Keratinocyte (primary cell): Measurements from ENCODE around the gene KSR2. TPM values are rescaled to one million over a fixed set of nuclear protein-coding genes. Genes with fewer than 3 reads are reported as not detected.

Experiments used
- DNase-seq: peaks from one replicate; pipeline ENCODE4 v3.0.0-alpha.2; 2011; ENCODE audit warnings: low read depth, missing footprints, low spot score
- FAIRE-seq: peaks from 2 replicates; lab custom pipeline; 2011; peaks lifted over from hg19 to GRCh38; lab: Jason Lieb, UNC
- H2AFZ ChIP-seq: 2 replicates; pipeline ENCODE4 v1.6.0; 2012; ENCODE audit warnings: low read length, control low read depth, inconsistent platforms; ENCODE audit not compliant: control insufficient read depth
- H3K27ac ChIP-seq: 2 replicates; pipeline ENCODE4 v1.5.1; 2011; ENCODE audit warnings: low read length; ENCODE audit not compliant: control insufficient read depth, insufficient read depth
- H3K27me3 ChIP-seq: 3 replicates; pipeline ENCODE4 v1.6.0; 2011; ENCODE audit warnings: low read length; ENCODE audit not compliant: control insufficient read depth, insufficient read depth; ENCODE audit errors: extremely low read depth
- H3K36me3 ChIP-seq, 2 experiments: 2 replicates in 1 of 2; 3 replicates in 1 of 2; pipeline ENCODE4 v1.5.1; 2011; ENCODE audit warnings: low read length in 2 of 2, mild to moderate bottlenecking in 1 of 2; ENCODE audit not compliant: control insufficient read depth in 2 of 2, insufficient read depth in 2 of 2; ENCODE audit errors: extremely low read depth in 1 of 2
- H3K4me1 ChIP-seq: 3 replicates; pipeline ENCODE4 v1.5.1; 2011; ENCODE audit warnings: low read length; ENCODE audit not compliant: control insufficient read depth, insufficient read depth; ENCODE audit errors: extremely low read depth
- H3K4me2 ChIP-seq: 3 replicates; pipeline ENCODE4 v1.6.0; 2011; ENCODE audit warnings: low read depth, low read length; ENCODE audit not compliant: control insufficient read depth, insufficient read depth; ENCODE audit errors: extremely low read depth
- H3K4me3 ChIP-seq, 3 experiments: fragments of 200-600 bp in 1 of 3; sonication (generic) in 1 of 3; 2 replicates in 2 of 3; 3 replicates in 1 of 3; pipeline ENCODE4 v1.5.1; 2011 to 2016; ENCODE audit warnings: low read length in 3 of 3, mild to moderate bottlenecking in 3 of 3, control low read depth in 2 of 3, inconsistent platforms in 1 of 3, low read depth in 1 of 3, mixed read lengths in 1 of 3, mixed run types in 1 of 3, moderate library complexity in 1 of 3; ENCODE audit not compliant: control insufficient read depth in 2 of 3, insufficient read depth in 2 of 3; ENCODE audit errors: extremely low read depth in 1 of 3
- H3K79me2 ChIP-seq: 2 replicates; pipeline ENCODE4 v1.6.0; 2012; ENCODE audit warnings: low read length; ENCODE audit not compliant: control insufficient read depth, insufficient read depth
- H3K9ac ChIP-seq: 3 replicates; pipeline ENCODE4 v1.6.0; 2011; ENCODE audit warnings: low read length; ENCODE audit not compliant: control insufficient read depth, insufficient read depth; ENCODE audit errors: extremely low read depth
- H3K9me1 ChIP-seq: 3 replicates; pipeline ENCODE4 v1.6.0; 2011; ENCODE audit warnings: low read length; ENCODE audit not compliant: control insufficient read depth, insufficient read depth; ENCODE audit errors: extremely low read depth
- H3K9me3 ChIP-seq: 2 replicates; pipeline ENCODE4 v1.5.1; 2012; ENCODE audit warnings: low read depth, low read length; ENCODE audit not compliant: control insufficient read depth
- H4K20me1 ChIP-seq: 3 replicates; pipeline ENCODE4 v1.6.0; 2011; ENCODE audit warnings: low read length; ENCODE audit not compliant: control insufficient read depth, insufficient read depth; ENCODE audit errors: extremely low read depth
- CTCF ChIP-seq, 3 experiments: IDR thresholded peaks in 1 of 3; conservative IDR thresholded peaks in 1 of 3; optimal IDR thresholded peaks in 1 of 3; 2 replicates in 2 of 3; 3 replicates in 1 of 3; pipeline versions ENCODE3 to v1.5.1; 2011; ENCODE audit warnings: low read length in 3 of 3, mild to moderate bottlenecking in 3 of 3, moderate library complexity in 2 of 3, control low read depth in 1 of 3, inconsistent platforms in 1 of 3; ENCODE audit not compliant: insufficient read depth in 2 of 3; ENCODE audit errors: extremely low read depth in 1 of 3
- EZH2 ChIP-seq: IDR thresholded peaks from one replicate; pipeline ENCODE4 v1.6.1; 2012; ENCODE audit warnings: inconsistent platforms, mild to moderate bottlenecking, low read length, moderate library complexity
- dilution Hi-C: fragments of 300-500 bp; cut with MboI; formaldehyde crosslinking; loops from one replicate; pipeline ENCODE4 v1.7.0; 2020; ENCODE audit warnings: low sequenced_read_pairs; ENCODE audit not compliant: extremely low pct_ligation_motif_present
- polyA plus RNA-seq, 5 experiments: library from polyadenylated mRNA; depleted of rRNA in 3 of 5; stranded (reverse) in 3 of 5; stranded (forward) in 1 of 5; unstranded in 1 of 5; fragments of >200 nt; gene quantifications; 1 replicate in 1 of 5; 2 replicates in 3 of 5; 3 replicates in 1 of 5; pipeline versions ENCODE4 v1.2.1 to v1.2.3, GENCODE V29; 2011 to 2012; ENCODE audit warnings: missing spikeins in 2 of 5, low read depth in 1 of 5, low replicate concordance in 1 of 5

Gene KSR2
- polyA plus RNA-seq, 1 donor (not counting 4 experiments of a cell fraction or from before 2014, with no cell fraction given) = 0.01 TPM

DNA sequence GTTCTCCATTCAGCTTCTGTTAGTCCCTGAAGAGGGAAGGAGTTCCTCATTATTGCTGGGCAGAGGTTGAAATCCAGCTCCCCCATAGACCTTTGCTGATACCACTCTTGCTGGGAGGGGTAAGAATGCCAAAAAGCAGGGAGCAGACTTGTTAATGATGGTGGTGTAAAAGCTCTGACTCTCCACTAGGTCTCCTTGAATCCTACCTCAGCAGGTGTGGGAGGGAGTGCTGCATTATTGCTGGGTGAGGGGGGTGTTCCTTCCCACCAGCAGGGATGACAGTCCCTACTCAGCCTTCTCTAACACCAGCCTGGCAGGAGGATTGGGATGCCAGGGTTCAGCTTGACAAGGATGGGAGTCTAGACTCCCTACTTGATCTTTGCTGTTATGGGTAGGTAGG lies 421.6 kb downstream of the KSR2 start:
- dilution Hi-C loops = no loop called here
- Histone ChIP-seq H3K9ac (no peak overlapping the region), H3K27ac (no peak overlapping the region), H3K9me1 (no peaks in the 10 kb centered on the region), H3K27me3 (no peaks in the 10 kb centered on the region), H3K79me2 (no peaks in the 10 kb centered on the region), H3K36me3 (no peaks in the 10 kb centered on the region), H3K4me2 (no peak overlapping the region), H3K9me3 (no peaks in the 10 kb centered on the region), H2AFZ (no peak overlapping the region), H3K4me1 (no peaks in the 10 kb centered on the region), H4K20me1 (no peaks in the 10 kb centered on the region), H3K4me3 (no peak overlapping the region)
- no peak for FAIRE-seq
- no peak for DNase-seq
- no peak for TF ChIP-seq CTCF (optimal IDR thresholded peaks at IDR 0.05 in 1 of 3, IDR thresholded peaks at IDR 0.05 in 1 of 3, conservative IDR thresholded peaks at IDR 0.05 in 1 of 3; ENCODE audit: extremely low read depth in 1 of 3, insufficient read depth in 2 of 3, low read length in 3 of 3)
- no peak for TF ChIP-seq EZH2

GRCh38 chr12:117545216-117545615 lies 423.6 kb downstream of the KSR2 start:
- no peak overlapping the region for H3K9ac ChIP-seq
- H3K27ac ChIP-seq = no peak overlapping the region
- DNase-seq (no peak), FAIRE-seq (no peak)
- no peaks in the 10 kb centered on the region for H3K9me3 ChIP-seq
- no peak overlapping the region for H2AFZ ChIP-seq
- no peak overlapping the region for H3K4me3 ChIP-seq
- H3K9me1 ChIP-seq = no peaks in the 10 kb centered on the region
- H3K4me1 ChIP-seq = no peaks in the 10 kb centered on the region
- H3K4me2 ChIP-seq = no peak overlapping the region
- no peaks in the 10 kb centered on the region for H4K20me1 ChIP-seq
- no peaks in the 10 kb centered on the region for H3K27me3 ChIP-seq
- H3K79me2 ChIP-seq = no peaks in the 10 kb centered on the region
- TF ChIP-seq CTCF (optimal IDR thresholded peaks at IDR 0.05 in 1 of 3, IDR thresholded peaks at IDR 0.05 in 1 of 3, conservative IDR thresholded peaks at IDR 0.05 in 1 of 3; ENCODE audit: extremely low read depth in 1 of 3, insufficient read depth in 2 of 3, low read length in 3 of 3) = no peak
- no peak for TF ChIP-seq EZH2
- dilution Hi-C loops = no loop called here
- H3K36me3 ChIP-seq = no peaks in the 10 kb centered on the region
